Stimulated activated naive CD8-positive, alpha-beta T cell treated with anti-CD3 and anti-CD28 coated beads, Interleukin-15, Interleukin-2, amounts not matched to agents 100 U/mL and 50 U/mL, for 24 hours (primary cell): ENCODE measurements around the gene HS6ST2.
"Not testable (repeated sequence)": the region's sequence is repeated elsewhere in the genome, so short reads cannot be mapped to it uniquely, and the experiment has no call there.

Experiments used
- ATAC-seq: fragments of 150-1000 bp; cut with Tn5 transposase; one replicate; pipeline ENCODE4 v1.10.0; 2021
- DNase-seq: peaks from one replicate; pipeline ENCODE4 v3.0.0; 2021

The HS6ST2 gene

DNA sequence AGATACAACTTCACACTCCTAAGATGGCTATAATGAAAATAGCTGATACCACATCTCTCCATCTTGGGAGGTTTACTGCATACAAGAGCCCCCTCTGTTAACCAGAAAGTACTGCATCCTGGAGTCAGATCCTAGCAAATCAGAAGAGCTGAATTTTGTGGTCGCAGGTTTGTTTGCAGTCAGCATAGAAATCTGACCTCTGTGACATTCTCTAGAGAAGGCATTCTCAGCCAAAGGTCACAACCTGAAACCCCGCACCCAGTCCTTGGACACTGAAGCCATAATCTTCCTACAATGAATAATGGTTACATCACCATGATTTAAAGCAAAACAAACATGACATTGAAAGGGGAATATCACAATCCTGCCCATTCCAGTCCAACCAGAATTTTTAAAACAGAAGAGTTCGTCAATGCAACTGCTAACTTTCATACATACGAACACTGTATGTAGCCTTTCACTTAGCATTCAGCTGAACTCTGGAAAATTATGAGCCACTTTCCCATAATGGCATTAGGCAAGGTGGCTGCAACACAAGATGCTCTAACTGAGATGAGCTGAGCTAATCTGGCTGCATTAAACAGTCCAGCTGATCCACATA lies 17.6 kb downstream of the HS6ST2 start:
- DNase-seq (no peak), ATAC-seq (no peak)

DNA sequence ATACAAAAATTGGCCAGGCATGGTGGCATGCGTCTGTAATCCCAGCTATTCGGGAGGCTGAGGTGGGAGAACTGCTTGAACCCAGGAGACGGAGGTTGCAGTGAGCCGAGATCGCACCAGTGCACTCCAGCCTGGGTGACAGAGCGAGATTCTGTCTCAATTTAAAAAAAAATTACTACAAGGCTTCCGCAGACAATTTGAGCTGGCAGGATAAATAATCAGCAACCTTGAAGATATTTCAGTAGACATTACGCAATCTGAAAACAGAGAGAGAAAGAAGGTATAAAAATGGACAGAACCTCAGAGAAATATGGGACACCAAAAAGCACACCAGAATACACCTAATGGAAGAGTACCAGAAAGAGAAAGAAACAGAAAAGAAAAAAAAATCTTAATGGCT lies 25.3 kb downstream of the HS6ST2 start:
- DNase-seq (no peak), ATAC-seq (no peak)

DNA sequence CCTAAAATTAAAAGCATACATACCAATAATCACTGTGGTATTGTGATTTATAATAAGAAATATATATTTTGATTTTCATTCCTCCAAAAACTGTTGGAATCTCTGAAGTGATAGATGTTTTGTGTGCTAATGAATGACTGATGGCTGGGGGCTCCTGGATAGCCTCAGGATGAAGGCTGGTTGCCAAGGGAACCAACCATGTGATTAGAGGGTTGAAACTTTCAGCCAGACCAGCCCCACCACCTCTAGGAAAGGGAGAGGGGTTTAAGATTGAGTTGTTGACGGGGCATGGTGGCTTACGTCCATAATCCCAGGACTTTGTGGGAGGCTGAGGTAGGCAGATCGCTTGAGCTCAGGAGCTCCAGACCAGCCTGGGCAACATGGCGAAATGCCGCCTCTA lies 34.0 kb downstream of the HS6ST2 start:
- DNase-seq (no peak), ATAC-seq (no peak)

GRCh38 chrX:132918523-132918922 lies 39.9 kb downstream of the HS6ST2 start:
- ATAC-seq (no peak), DNase-seq (no peak)

DNA sequence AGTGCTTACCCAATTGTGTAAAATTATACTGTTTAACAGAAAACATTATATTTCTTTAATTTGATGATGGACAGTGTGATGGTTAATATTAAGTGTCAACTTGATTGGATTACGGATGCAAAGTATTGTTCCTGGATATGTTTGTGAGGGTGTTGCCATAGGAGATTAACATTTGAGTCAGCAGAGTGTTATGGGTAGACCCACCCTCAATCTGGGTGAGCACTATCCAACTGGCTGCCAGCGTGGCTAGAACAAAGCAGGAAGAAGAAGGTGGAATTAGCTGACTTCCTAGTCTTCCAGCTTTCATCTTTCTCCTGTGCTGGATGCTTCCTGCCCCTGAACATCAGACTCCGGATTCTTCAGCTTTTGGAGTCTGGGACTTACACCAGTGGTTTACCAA lies 42.1 kb downstream of the HS6ST2 start:
- DNase-seq (no peak), ATAC-seq (no peak)

DNA sequence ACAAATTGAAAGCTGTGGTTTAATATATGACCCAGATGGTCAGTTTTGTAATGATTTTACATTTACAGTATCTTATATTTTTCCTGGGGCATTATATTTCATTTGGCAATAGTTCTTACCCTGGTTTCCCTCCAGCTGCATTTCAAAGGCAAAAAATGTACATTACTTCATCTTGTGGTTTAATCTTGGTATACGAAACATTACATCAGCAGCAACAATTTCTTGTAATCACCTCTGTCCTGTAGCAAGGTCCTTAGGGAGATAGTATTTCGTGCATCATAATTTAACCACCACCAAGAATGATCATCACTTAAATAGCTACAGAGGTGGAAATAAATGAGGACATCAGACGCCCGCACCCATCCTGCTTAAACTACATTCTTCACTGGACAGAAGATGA lies 48.8 kb downstream of the HS6ST2 start:
- DNase-seq (no peak), ATAC-seq (no peak)

DNA sequence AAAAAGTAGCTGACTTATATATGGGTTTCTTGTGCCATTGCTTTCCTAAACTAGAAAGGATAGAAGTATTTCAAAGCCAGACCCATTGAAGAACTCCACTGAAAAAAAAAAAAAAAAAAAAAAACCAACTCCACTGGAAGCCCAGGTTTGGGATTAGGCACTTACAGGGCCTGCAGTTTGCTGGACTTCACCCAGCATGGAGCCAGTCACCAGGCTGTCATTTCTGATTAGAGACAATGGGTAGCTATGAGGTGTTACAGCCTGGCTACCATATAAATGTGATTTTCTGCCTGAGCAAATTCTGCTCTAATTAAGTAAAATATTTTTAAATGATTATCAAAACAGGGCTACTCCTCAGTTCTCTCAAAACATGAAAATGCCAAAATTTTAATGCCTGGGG lies 49.5 kb downstream of the HS6ST2 start:
- no peak for ATAC-seq
- DNase-seq, result no peak

- no peak for ATAC-seq
- DNase-seq, result no peak
Measured at GRCh38 chrX:132900633-132901293, 57.7 kb downstream of the HS6ST2 start.

DNA sequence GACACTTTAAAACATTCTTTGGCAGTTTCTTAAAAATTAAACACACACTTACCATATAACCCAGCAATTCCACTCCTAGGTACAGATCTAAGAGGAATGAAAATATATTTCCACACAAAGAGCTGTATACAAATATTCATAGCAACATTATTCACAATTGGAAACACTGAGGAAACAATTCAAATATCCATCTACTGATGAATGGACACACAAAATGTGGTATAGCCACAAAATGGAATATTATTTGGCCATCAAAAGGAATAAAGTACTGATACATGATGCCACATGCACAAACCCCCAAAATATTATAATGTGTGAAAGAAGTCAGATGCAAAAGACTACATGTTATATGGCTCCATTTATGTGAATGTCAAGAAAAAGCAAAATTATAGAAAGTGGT lies 70.9 kb downstream of the HS6ST2 start:
- DNase-seq (no peak), ATAC-seq (no peak)

GRCh38 chrX:132883358-132883915 lies 75.0 kb downstream of the HS6ST2 start:
- ATAC-seq, result no peak
- no peak for DNase-seq

- ATAC-seq, DNase-seq: not testable (repeated sequence)
Measured at GRCh38 chrX:132880753-132881152, 77.7 kb downstream of the HS6ST2 start.

- ATAC-seq (no peak), DNase-seq (no peak)
Measured at GRCh38 chrX:132877954-132878536, 80.4 kb downstream of the HS6ST2 start.

DNA sequence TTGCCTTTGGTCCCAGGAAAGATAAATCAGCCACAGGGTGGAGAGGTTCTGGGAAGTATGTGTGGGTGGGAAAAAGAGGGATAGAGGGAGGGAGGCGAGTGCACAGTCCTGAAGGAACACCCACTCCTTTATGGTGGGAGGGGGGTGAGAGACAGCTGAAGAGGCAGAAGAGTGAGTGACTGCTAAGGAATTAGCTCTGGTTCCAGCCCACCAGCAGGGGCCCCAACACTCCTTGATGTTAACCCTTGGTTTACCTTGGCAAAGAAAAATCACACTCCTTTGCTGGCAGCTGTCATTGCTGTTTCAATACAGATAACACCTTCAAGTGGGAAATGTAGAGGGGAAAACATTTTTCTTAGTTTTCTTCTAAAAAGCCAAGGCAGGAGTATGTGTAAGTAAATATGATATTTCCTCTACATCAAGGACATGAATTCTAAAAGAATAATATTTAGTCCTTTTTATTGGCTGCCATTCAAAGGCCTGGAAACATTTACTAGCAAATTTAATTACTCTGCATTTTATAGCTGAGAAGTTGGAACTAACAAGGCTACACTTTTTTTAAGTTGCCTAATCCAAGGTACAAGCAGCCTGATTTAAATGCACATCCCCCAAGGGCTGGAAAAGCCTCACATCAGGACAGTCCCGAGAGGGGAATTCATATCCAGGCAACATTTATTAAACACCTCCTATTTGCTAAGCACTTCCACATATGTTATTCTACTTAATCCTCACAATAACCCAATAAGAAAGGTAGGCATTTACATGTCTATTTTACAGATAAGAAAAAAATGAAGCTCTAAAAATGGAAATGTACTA lies 81.7 kb downstream of the HS6ST2 start:
- DNase-seq (no peak), ATAC-seq (no peak)

DNA sequence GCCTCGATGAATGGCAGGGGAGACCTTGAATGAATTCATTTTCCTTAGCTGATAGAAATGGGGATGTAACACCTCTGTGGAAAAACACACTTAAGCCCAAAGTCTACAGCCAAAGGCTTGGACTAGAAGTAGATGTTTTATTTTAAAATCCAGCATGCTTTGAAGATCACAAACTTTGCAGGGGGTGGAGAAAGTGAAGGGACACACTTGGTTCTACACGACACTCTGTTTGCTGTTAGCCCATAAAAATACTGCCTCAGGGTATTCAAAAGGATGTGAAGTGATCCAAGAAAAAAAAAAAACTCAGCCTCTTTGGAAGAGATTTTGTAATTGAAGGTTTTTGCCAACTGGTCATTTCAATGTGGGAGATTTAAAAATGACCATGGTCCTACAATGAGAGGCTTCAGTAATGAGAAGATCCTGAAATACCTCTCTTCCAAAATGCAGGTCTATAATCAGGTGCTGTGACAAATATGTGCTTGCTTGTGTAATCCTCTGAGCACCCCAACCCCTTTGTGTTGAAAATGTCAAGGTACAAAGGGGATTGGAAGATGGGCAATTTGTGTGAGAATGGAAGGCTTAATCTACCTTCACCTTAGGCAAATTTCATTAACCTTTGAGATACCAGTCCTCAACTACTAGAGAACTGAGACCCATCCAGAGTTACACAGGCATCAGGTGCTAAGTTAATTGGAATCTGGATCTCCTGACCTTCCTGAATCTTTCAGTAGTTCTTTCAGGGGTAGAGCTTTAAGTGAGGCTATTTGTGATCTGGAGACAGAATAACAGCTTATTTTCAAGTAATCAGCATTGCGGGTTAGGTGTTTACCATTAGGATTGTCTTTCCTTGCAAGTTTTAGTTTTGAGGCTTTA lies 82.5 kb downstream of the HS6ST2 start:
- no peak for DNase-seq
- ATAC-seq, result no peak

DNA sequence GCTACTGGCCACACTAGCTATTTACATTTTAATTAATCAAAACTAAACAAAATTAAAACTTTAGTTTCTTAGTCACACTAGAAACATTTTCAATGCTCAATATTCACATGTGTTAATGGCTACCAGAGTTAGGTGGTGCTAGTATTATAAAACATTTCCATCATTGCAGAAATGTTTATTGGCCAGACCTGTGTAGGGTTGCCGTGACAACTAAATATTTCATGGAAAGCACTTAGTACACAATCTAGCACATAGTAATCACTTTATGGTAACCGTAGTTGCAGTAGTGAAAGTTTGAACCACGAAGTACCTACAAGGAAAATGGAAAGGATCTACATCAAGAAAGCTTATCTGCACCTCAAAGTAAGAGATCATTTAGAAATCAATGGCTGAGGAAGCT lies 95.9 kb downstream of the HS6ST2 start:
- DNase-seq, result no peak

GRCh38 chrX:132861076-132861475 lies 97.4 kb downstream of the HS6ST2 start:
- no peak for DNase-seq
- ATAC-seq, result no peak

More for the DNA sequence above, 95.9 kb downstream of the HS6ST2 start:
- ATAC-seq, result no peak

- ATAC-seq (no peak), DNase-seq (no peak)
Measured at GRCh38 chrX:132860200-132860599, 98.2 kb downstream of the HS6ST2 start.

- no peak for ATAC-seq
- no peak for DNase-seq
Measured at GRCh38 chrX:132858018-132858417, 100.4 kb downstream of the HS6ST2 start.

DNA sequence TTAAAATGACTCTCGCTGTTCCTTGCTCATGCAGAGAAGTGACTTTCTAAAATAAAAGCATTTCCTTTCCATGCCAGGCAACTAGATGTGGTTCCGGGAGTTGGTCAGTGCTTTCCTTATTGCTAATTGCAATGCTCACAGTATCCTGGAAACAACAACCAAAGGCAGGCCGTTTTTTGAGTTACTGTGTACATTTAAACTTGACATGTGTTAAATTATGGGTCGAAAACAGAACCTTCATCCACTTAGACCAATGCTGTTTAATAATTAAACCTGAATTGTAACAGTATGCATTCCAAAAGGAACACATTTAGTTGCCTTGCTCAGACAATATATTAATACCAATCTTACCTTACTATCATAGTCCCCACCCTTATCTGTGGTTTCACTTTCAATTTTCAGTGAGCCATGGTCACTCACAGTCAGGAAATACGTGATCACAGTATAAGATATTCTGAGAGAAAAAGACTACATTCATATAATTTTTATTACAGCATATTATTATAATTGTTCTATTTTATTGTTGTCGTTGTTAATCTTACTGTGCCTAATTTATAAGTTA lies 102.6 kb downstream of the HS6ST2 start:
- ATAC-seq (no peak), DNase-seq (no peak)

DNA sequence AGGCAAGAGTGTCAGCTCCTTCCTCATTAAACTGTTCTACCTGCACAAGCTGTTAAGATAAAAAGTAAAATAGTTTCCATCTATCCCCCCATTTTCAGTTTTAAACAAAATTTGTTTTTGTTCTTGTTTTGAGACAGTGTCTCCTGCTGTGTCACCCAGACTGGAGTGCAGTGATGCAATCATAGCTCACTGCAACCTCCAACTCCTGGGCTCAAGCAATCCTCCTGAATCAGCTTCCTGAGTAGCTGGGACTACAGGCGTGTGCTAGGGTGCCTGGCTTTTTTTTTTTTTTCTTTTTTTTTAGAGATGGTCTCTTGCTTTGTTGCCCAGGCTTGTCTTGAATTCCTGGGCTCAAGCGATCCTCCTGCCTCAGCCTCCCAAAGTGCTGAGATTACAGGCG lies 105.4 kb downstream of the HS6ST2 start:
- ATAC-seq, result no peak
- no peak for DNase-seq

DNA sequence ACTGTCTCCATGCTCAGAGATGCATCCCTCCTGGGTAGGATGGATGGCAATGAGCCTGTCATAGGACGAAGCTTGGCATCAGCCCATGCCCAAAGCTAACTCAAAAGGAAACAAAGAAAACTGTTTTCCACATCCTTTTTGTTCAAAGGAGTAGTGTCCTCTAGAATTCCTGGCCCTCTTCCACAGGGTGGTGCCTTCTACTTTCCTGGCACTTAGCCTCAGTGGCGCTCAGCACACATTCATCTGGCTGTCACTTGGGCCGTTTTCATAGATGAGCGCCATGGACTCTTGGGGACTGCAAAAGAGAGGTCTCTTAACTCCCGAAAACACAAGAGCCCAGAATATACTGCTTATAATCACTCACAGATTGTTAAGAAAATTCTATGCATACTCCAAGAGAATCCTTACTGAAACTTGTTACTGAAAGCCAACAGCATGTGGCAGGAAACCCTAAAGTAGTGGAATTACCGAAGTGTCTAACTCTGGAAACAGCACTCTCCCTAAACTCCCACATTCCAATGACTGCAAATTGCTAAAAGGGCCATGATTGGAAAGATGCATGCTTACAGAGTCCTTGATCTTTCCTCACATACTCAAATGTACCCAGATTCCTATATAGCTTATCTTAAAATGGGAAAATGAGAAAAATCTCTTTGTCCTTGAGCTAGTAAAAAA lies 110.0 kb downstream of the HS6ST2 start:
- DNase-seq (no peak), ATAC-seq (no peak)
